GM12801 (cell line): ENCODE data around the gene UBE2E2.

Source experiments
- TF ChIP-seq, protein P1 (sequence below): IDR thresholded peaks from one replicate; pipeline ENCODE4 v1.5.1; 2011; ENCODE audit warnings: control low read depth; ENCODE audit not compliant: insufficient read length; ENCODE audit errors: extremely low read depth

The UBE2E2 gene

DNA sequence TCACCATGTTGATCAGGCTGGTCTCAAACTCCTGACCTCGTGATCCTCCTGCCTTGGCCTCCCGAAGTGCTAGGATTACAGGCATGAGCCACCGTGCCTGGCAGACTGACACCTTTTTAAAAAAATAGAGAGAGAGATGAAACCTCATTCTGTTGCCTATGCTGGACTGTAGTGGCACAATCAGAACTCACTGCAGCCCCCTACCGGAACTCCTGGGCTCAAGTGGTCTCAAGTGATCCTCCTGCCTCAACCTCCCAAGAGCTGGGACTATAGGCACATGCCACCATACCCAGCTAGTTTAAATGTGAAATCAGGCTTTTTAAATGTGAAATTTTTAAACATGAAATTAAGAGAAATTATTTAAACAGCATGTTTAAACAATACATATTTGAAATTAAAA lies 337.5 kb downstream of the UBE2E2 start:
- TF ChIP-seq, protein P1, sequence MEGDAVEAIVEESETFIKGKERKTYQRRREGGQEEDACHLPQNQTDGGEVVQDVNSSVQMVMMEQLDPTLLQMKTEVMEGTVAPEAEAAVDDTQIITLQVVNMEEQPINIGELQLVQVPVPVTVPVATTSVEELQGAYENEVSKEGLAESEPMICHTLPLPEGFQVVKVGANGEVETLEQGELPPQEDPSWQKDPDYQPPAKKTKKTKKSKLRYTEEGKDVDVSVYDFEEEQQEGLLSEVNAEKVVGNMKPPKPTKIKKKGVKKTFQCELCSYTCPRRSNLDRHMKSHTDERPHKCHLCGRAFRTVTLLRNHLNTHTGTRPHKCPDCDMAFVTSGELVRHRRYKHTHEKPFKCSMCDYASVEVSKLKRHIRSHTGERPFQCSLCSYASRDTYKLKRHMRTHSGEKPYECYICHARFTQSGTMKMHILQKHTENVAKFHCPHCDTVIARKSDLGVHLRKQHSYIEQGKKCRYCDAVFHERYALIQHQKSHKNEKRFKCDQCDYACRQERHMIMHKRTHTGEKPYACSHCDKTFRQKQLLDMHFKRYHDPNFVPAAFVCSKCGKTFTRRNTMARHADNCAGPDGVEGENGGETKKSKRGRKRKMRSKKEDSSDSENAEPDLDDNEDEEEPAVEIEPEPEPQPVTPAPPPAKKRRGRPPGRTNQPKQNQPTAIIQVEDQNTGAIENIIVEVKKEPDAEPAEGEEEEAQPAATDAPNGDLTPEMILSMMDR, result no peak

DNA sequence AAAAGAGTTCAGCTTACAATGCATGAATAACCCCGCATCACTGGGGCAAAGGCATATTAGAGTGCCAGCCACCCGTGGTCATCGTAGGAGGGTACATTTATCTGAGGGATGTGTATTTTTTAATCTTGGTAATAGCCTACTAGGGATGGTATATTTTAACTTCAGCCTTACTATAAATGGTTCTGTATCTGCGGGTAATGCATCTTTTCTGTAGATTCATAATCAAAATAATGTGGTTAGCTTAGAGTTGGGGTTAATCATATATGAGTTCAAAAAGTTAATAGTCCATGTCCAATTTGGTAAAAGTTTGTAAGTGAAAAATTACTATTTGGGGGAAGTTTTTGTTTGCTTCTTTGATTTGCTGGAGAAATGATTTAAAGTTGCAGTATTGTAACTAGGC lies 339.0 kb downstream of the UBE2E2 start:
- TF ChIP-seq, protein P1, result no peak

DNA sequence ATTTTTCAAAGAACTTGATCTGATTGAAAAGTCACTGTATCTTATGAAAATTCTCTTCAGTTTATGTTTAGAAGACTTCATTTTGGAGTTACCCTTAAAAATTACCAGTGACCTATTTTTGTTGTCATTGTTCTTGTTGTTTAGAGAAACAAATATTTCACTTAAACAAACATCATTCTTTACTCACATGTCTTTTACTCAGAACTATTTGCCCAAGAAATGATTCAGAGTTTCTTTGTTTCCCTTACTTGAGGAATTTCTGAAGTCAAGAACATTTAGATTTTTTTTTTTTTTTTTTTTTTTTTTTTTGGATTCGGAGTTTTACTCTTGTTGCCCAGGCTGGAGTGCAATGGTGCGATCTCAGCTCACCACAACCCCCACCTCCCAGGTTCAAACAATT lies 343.1 kb downstream of the UBE2E2 start:
- TF ChIP-seq, protein P1, result no peak

DNA sequence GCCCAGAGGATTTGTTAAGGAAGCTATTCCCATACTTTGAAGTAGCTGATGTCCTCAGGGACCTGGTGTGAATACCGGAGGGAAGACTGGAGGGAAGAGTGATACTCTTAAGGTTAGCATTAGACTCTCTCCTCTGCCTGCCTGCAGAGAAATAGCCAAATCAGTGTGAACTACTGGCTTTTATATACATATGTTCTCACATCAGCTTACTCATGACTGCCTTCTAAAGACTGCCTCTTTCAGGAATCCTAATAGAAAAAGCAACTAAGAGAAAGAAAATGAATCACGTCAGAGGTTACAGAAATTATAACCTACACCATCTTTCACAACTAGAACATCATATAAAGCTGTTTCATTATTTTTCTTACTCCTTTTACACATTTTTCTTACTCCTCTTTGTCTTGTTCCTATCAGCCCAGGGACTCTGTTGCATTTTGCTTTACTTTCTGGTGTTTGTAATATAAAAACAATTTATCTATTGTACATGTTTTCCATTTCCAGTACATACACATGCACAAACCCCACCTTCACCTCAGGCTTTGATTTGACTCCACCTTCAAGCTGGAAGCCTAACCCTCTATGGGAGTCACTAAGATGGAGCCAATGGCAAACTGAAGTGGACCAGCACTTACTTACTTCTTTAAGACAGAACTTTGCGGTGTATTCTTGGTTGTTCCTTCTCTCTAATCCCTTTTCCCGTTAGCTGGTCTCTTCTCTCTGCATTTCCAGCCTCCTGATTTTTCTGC lies 345.0 kb downstream of the UBE2E2 start:
- TF ChIP-seq, protein P1, result no peak

DNA sequence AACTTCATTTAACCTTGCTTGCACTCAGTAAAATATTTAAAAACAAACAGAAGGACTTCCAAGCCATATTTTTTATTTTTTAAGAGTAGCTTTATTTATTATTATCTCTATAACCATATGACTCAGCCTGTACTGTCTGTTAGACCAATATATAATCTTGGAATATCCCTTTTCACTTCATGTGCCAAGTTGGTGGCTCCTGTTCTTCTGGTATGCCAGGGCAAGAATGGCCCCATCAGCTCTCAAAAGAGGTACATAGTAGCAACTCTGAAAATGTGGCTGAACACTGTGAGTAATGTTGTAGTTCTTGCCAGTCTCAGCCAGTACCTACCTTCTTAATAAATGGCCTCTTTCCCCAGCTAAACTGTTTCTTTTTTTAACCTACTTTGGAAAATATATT lies 345.6 kb downstream of the UBE2E2 start:
- TF ChIP-seq, protein P1, result no peak

DNA sequence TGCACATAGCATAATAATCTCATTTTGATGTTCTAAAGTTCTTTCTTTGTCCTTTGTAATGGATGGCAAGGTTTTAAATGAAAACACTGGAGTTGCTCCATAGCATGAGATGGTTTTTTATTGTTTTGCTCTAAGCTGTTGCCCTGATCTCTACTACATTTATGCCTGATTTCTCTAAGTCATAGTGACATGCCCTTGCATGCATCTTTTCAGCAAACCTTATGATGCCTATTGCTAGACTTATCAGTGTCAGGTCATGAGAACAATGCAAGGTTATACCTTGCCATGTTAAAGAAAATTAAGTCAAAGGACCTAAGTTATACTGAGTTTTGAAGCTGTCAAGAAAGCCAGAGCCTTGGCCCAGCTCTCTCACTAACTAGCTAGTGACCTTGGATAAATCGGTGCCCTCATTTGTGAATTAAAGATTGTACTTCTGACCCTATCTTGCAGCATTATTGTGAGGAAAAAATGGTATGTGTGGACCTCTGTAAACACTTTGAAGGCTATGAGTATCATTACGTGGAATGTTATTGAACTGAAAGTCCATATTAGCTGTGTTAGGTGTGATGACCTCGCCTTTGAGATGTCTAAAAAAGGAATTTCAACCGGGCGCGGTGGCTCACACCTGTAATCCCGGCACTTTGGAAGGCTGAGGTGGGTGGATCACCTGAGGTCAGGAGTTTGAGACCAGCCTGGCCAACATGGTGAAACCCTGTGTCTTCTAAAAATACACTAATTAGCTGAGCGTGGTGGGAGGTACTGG lies 346.2 kb downstream of the UBE2E2 start:
- TF ChIP-seq, protein P1, result no peak

DNA sequence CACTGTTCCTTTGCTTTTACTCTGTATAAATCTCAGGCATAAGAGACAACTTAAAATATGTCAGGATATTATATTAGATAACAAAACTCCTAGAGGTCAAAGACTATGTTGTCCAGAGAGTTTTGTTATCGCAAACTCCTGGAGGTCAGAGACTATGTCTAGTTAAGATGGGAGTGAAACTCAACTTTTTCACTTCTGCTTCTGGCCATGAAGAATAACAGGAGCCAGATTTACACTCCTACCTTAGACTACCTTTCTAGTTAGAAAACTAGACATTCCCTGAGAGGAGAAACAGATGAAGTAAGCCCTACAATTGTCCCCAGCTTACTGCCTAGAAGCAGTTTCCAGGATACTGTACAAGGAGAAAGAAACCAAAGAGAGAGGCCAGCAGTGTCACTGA lies 347.3 kb downstream of the UBE2E2 start:
- TF ChIP-seq, protein P1, result no peak
